CD8-positive, alpha-beta memory T cell (primary cell): ENCODE results near the gene LRRC34. TPM values are rescaled to one million over a fixed set of nuclear protein-coding genes. Genes with fewer than 3 reads are reported as not detected.

ENCODE experiments used
- CTCF ChIA-PET: fragments of 350-600 bp; sonication (Branson Sonifier 250); formaldehyde crosslinking; loops from one replicate; lab custom pipeline; 2021; ENCODE audit warnings: antibody characterized with exemption; lab: Charles Lee
- POLR2A ChIA-PET: fragments of 350-600 bp; sonication (Branson Sonifier 250); formaldehyde crosslinking; loops from one replicate; lab custom pipeline; 2021; ENCODE audit warnings: antibody characterized with exemption; lab: Charles Lee
- DNase-seq, 5 donors: peaks; one replicate each; pipeline versions ENCODE4 v3.0.0 to v3.0.0-alpha.2; 2020 to 2022; ENCODE audit warnings: mixed read lengths in 1 of 5
- H3K27ac ChIP-seq: one replicate; pipeline ENCODE4 v1.7.0; 2013; ENCODE audit warnings: low read depth, mild to moderate bottlenecking, low read length, moderate library complexity
- H3K27me3 ChIP-seq: 2 replicates; pipeline ENCODE4 v1.7.0; 2013; ENCODE audit warnings: low read length, mild to moderate bottlenecking; ENCODE audit not compliant: insufficient read depth, poor library complexity, severe bottlenecking
- H3K36me3 ChIP-seq: 2 replicates; pipeline ENCODE4 v1.7.0; 2013; ENCODE audit warnings: mild to moderate bottlenecking, low read length, moderate library complexity; ENCODE audit not compliant: insufficient read depth
- H3K4me1 ChIP-seq: 2 replicates; pipeline ENCODE4 v1.7.0; 2013; ENCODE audit warnings: mild to moderate bottlenecking, low read length, moderate library complexity; ENCODE audit not compliant: insufficient read depth
- H3K4me3 ChIP-seq: 2 replicates; pipeline ENCODE4 v1.7.0; 2013; ENCODE audit warnings: mild to moderate bottlenecking, low read length
- H3K9me3 ChIP-seq: 2 replicates; pipeline ENCODE4 v1.7.0; 2013; ENCODE audit warnings: mild to moderate bottlenecking, low read length
- H3K27ac Mint-ChIP-seq, 8 donors: one replicate each; pipeline ENCODE4 v1.8.0; 2020 to 2021; ENCODE audit warnings: mixed read lengths in 8 of 8, mild to moderate bottlenecking in 6 of 8, inconsistent platforms in 3 of 8, moderate library complexity in 3 of 8
- H3K27me3 Mint-ChIP-seq, 2 donors: one replicate each; pipeline ENCODE4 v1.8.0; 2020 to 2021; ENCODE audit warnings: mixed read lengths in 2 of 2, mild to moderate bottlenecking in 1 of 2, moderate library complexity in 1 of 2
- H3K36me3 Mint-ChIP-seq, 3 donors: one replicate each; pipeline ENCODE4 v1.8.0; 2020 to 2021; ENCODE audit warnings: mixed read lengths in 3 of 3, inconsistent platforms in 1 of 3, mild to moderate bottlenecking in 1 of 3
- H3K4me1 Mint-ChIP-seq, 3 donors: one replicate each; pipeline ENCODE4 v1.8.0; 2020 to 2021; ENCODE audit warnings: mixed read lengths in 3 of 3, inconsistent platforms in 1 of 3, mild to moderate bottlenecking in 1 of 3
- H3K4me3 Mint-ChIP-seq, 7 donors: one replicate each; pipeline ENCODE4 v1.8.0; 2020 to 2021; ENCODE audit warnings: mixed read lengths in 7 of 7, mild to moderate bottlenecking in 6 of 7, moderate library complexity in 4 of 7, inconsistent platforms in 2 of 7
- H3K9me3 Mint-ChIP-seq, 5 donors: one replicate each; pipeline ENCODE4 v1.8.0; 2020 to 2022; ENCODE audit warnings: mixed read lengths in 5 of 5, mild to moderate bottlenecking in 3 of 5, moderate library complexity in 2 of 5, inconsistent platforms in 1 of 5
- polyA plus RNA-seq: library from polyadenylated mRNA; unstranded; fragments of 300-500 nt; fragmentation: Illumina TruSeq; gene quantifications from one replicate; pipeline ENCODE4 v1.2.3, GENCODE V29; 2021
- total RNA-seq, 2 experiments: library from RNA; stranded (reverse); gene quantifications; one replicate each; pipeline ENCODE4 v1.2.3, GENCODE V29; 2021

Gene LRRC34
- total and polyA plus RNA-seq, 3 experiments from 2014 or later = 0.33 to 2.5 (median 2.4) TPM

- H3K4me3 ChIP-seq = no peak overlapping the region
- ChIA-PET POLR2A (interaction anchor here (0.7 kb wide), 1 partner anchor 351 kb away, joined by 5 read pairs; no protein-coding TSS in a partner anchor), CTCF (no interaction called here)
- H3K27ac Mint-ChIP-seq = no peak overlapping the region
- H3K4me3 Mint-ChIP-seq = no peak overlapping the region
- H3K27me3 Mint-ChIP-seq = peaks cover 11 to 50% of the 10 kb centered on the region in 2 donors
- H3K4me1 Mint-ChIP-seq = no peaks in the 10 kb centered on the region
- H3K9me3 ChIP-seq = no peaks in the 10 kb centered on the region
- no peaks in the 10 kb centered on the region for H3K27me3 ChIP-seq
- H3K4me1 ChIP-seq = no peaks in the 10 kb centered on the region
- no peaks in the 10 kb centered on the region for H3K9me3 Mint-ChIP-seq
- DNase-seq = no peak
- H3K27ac ChIP-seq = no peak overlapping the region
- no peaks in the 10 kb centered on the region for H3K36me3 Mint-ChIP-seq
- H3K36me3 ChIP-seq = no peaks in the 10 kb centered on the region
Observed at GRCh38 chr3:169744366-169745054, 68.2 kb downstream of the LRRC34 start.

Other genes with a start within 250 kb of the LRRC34 start
- not detected for gene MECOM, start 149.2 kb downstream of the LRRC34 start, total RNA-seq
- not detected for gene MECOM, start 149.2 kb downstream of the LRRC34 start, polyA plus RNA-seq
- 10 to 100 TPM; 13.7 to 15.5 TPM for gene TERC, start 47.8 kb downstream of the LRRC34 start, total RNA-seq
- 0.72 TPM for gene TERC, start 47.8 kb downstream of the LRRC34 start, polyA plus RNA-seq
- gene ACTRT3, start 43.3 kb downstream of the LRRC34 start, total RNA-seq = 1 to 10 TPM; 2.5 to 2.6 TPM
- gene ACTRT3, start 43.3 kb downstream of the LRRC34 start, polyA plus RNA-seq = 0.20 TPM
- 10 to 100 TPM; 18.3 to 19.2 TPM for gene MYNN, start 39.5 kb downstream of the LRRC34 start, total RNA-seq
- 16.5 TPM for gene MYNN, start 39.5 kb downstream of the LRRC34 start, polyA plus RNA-seq
- gene LRRIQ4, start within 50 bp of the LRRC34 start, total RNA-seq = under 1 TPM; 0.15 to 0.20 TPM
- not detected for gene LRRIQ4, start within 50 bp of the LRRC34 start, polyA plus RNA-seq
- gene LRRC31, start 57.0 kb upstream of the LRRC34 start, total RNA-seq = not detected
- not detected for gene LRRC31, start 57.0 kb upstream of the LRRC34 start, polyA plus RNA-seq
- gene SAMD7, start 98.7 kb upstream of the LRRC34 start, total RNA-seq = not detected
- not detected for gene SAMD7, start 98.7 kb upstream of the LRRC34 start, polyA plus RNA-seq
- gene SEC62, start 153.9 kb upstream of the LRRC34 start, total RNA-seq = 10 to 100 TPM; 66.7 to 68.3 TPM
- 190 TPM for gene SEC62, start 153.9 kb upstream of the LRRC34 start, polyA plus RNA-seq
- gene GPR160, start 225.1 kb upstream of the LRRC34 start, total RNA-seq = 1 to 10 TPM; 2.9 TPM
- gene GPR160, start 225.1 kb upstream of the LRRC34 start, polyA plus RNA-seq = 6.2 TPM